Esophagus squamous epithelium (tissue), 5 donors: Measurements from ENCODE around the gene GEMIN7. TPM values are rescaled to one million over a fixed set of nuclear protein-coding genes. Genes with fewer than 3 reads are reported as not detected.
A peak's percentile ranks its signal among the peaks of the same experiment; 100 is the strongest.

Experiments used
- DNase-seq: peaks from one replicate; lab custom pipeline; 2025; lab: John Stamatoyannopoulos, UW
- H3K27ac ChIP-seq, 4 donors: fragments of 200-600 bp; sonication (generic); one replicate each; pipeline ENCODE4 v1.5.1; 2016 to 2019; ENCODE audit warnings: mild to moderate bottlenecking in 1 of 4
- H3K27me3 ChIP-seq, 4 donors: fragments of 200-600 bp; sonication (generic); 1 replicate in 3 of 4; 2 replicates in 1 of 4; pipeline versions ENCODE4 v1.5.1 to v1.6.0; 2017 to 2021; ENCODE audit warnings: antibody characterized with exemption in 1 of 4
- H3K36me3 ChIP-seq, 3 donors: fragments of 200-600 bp; sonication (generic); one replicate each; pipeline ENCODE4 v1.5.1; 2016 to 2019
- H3K4me1 ChIP-seq, 3 donors: fragments of 200-600 bp; sonication (generic); one replicate each; pipeline ENCODE4 v1.5.1; 2017 to 2019
- H3K4me3 ChIP-seq, 4 donors: fragments of 200-600 bp; sonication (generic); 1 replicate in 3 of 4; 2 replicates in 1 of 4; pipeline ENCODE4 v1.5.1; 2016 to 2019; ENCODE audit warnings: mild to moderate bottlenecking in 2 of 4, moderate library complexity in 1 of 4
- H3K9me3 ChIP-seq, 3 donors: fragments of 200-600 bp; sonication (generic); one replicate each; pipeline ENCODE4 v1.5.1; 2016 to 2019
- CTCF ChIP-seq, 6 experiments: fragments of 450-650 bp in 4 of 6; fragments of 200-600 bp in 2 of 6; sonication (generic) in 2 of 6; IDR thresholded peaks; one replicate each; pipeline ENCODE4 v1.5.1; 2016 to 2019; ENCODE audit warnings: antibody characterized with exemption in 6 of 6, mild to moderate bottlenecking in 4 of 6, moderate library complexity in 4 of 6
- POLR2A ChIP-seq, 4 donors: fragments of 450-650 bp; IDR thresholded peaks; one replicate each; pipeline ENCODE4 v1.6.1; 2017; ENCODE audit warnings: antibody characterized with exemption in 4 of 4, mild to moderate bottlenecking in 4 of 4, moderate library complexity in 3 of 4
- WGBS, 2 donors: methylation state at CpG; one replicate each; pipeline ENCODE4 v1.1.5; 2018; 5-methylcytosine and 5-hydroxymethylcytosine counted together
- intact Hi-C: fragments of 100-400 bp; cut with DNase I; formaldehyde crosslinking; loops from one replicate; pipeline ENCODE4 v1.15.0; 2022
- total RNA-seq, 4 donors: library from RNA; depleted of rRNA; stranded (reverse); fragments of >200 nt; gene quantifications; one replicate each; pipeline ENCODE4 v1.1.0, GENCODE V29; 2016
- donor health status: DM: yes; HTN: yes; CAD: no.

GEMIN7 gene
- total RNA-seq, 4 donors from 2014 or later: 22.3 to 28.0 (median 25.4) TPM

GRCh38 chr19:45076851-45077730 is 2.0 kb upstream of the GEMIN7 start:
- intact Hi-C loops: no loop called here
- TF ChIP-seq CTCF (IDR thresholded peaks at IDR 0.05) (no peak), POLR2A (IDR thresholded peaks at IDR 0.05) (no peak)
- no peaks in the 10 kb centered on the region for H3K27me3 ChIP-seq
- 42 to 65% methylated on average over 14 to 15 of the region's 15 CpGs for WGBS, 2 donors
- peaks cover 5 to 15% (median 6%) of the 10 kb centered on the region in 3 donors for H3K36me3 ChIP-seq
- peaks cover 43 to 84% (median 48%) of the 10 kb centered on the region in 3 donors for H3K4me1 ChIP-seq
- H3K27ac ChIP-seq: peak overlapping the region; percentile 82 to 95 (median 90)
- no peak for DNase-seq
- H3K9me3 ChIP-seq: no peaks in the 10 kb centered on the region
- H3K4me3 ChIP-seq: peak overlapping the region in 3 of 4 donors; percentile 80 to 83 (median 80)

- WGBS, 2 donors: 65 to 85% methylated on average over 5 to 9 of the region's 10 CpGs
- intact Hi-C loops: no loop called here
- peaks cover 36 to 69% (median 39%) of the 10 kb centered on the region in 3 donors for H3K4me1 ChIP-seq
Measured at GRCh38 chr19:45078390-45079062, 534 bp upstream of the GEMIN7 start.

GRCh38 chr19:45079911-45080370 is 881 bp downstream of the GEMIN7 start:
- Histone ChIP-seq H3K27me3 (no peaks in the 10 kb centered on the region), H3K36me3 (peaks cover 6 to 40% (median 8%) of the 10 kb centered on the region in 3 donors), H3K27ac (peak overlapping the region; percentile 67 to 83 (median 80)), H3K9me3 (no peaks in the 10 kb centered on the region), H3K4me1 (peaks cover 30 to 55% (median 33%) of the 10 kb centered on the region in 3 donors), H3K4me3 (peak overlapping the region; percentile 54 to 92 (median 63))
- intact Hi-C loops: no loop called here
- no peak for DNase-seq
- TF ChIP-seq CTCF (IDR thresholded peaks at IDR 0.05): no peak
- no peak for TF ChIP-seq POLR2A (IDR thresholded peaks at IDR 0.05)
- 8 to 15% methylated on average over 2 to 5 of the region's 6 CpGs for WGBS, 2 donors

More at GRCh38 chr19:45078390-45079062, 534 bp upstream of the GEMIN7 start:
- Histone ChIP-seq H3K4me3 (peak overlapping the region; percentile 54 to 92 (median 63)), H3K9me3 (no peaks in the 10 kb centered on the region), H3K36me3 (peaks cover 6 to 26% (median 8%) of the 10 kb centered on the region in 3 donors), H3K27ac (peak overlapping the region; percentile 67 to 83 (median 80)), H3K27me3 (no peaks in the 10 kb centered on the region)
- no peak for DNase-seq
- TF ChIP-seq CTCF (IDR thresholded peaks at IDR 0.05) (no peak), POLR2A (IDR thresholded peaks at IDR 0.05) (no peak)

GRCh38 chr19:45082170-45082569 is 3.1 kb downstream of the GEMIN7 start:
- Histone ChIP-seq H3K27me3 (no peaks in the 10 kb centered on the region), H3K4me1 (peaks cover 18 to 33% (median 20%) of the 10 kb centered on the region in 3 donors), H3K4me3 (no peak overlapping the region), H3K27ac (no peak overlapping the region), H3K36me3 (peaks cover 6 to 61% (median 8%) of the 10 kb centered on the region in 3 donors), H3K9me3 (no peaks in the 10 kb centered on the region)
- intact Hi-C loops: no loop called here
- 89 to 95% methylated on average over 5 of the region's 5 CpGs for WGBS, 2 donors
- TF ChIP-seq CTCF (IDR thresholded peaks at IDR 0.05) (no peak), POLR2A (IDR thresholded peaks at IDR 0.05) (no peak)
- no peak for DNase-seq
